ENCODE results near the gene ABHD17B.

Gene ABHD17B

GRCh38 chr9:71878327-71879274 lies 32.4 kb downstream of the ABHD17B start:
- no peak for DNase-seq

GRCh38 chr9:71876829-71877228 lies 34.2 kb downstream of the ABHD17B start:
- DNase-seq = no peak

GRCh38 chr9:71876106-71876505 lies 34.9 kb downstream of the ABHD17B start:
- no peak for DNase-seq

GRCh38 chr9:71875345-71875744 lies 35.6 kb downstream of the ABHD17B start:
- no peak for DNase-seq

GRCh38 chr9:71863631-71864030 lies 47.4 kb downstream of the ABHD17B start:
- no peak for DNase-seq

- no peak for DNase-seq
These were observed 49.4 kb downstream of the ABHD17B start for GRCh38 chr9:71861618-71862017.

- no peak for DNase-seq
These were observed 51.1 kb downstream of the ABHD17B start for GRCh38 chr9:71859939-71860338.

- no peak for DNase-seq
These were observed 52.2 kb downstream of the ABHD17B start for GRCh38 chr9:71858812-71859211.

- no peak for DNase-seq
These were observed 52.7 kb downstream of the ABHD17B start for GRCh38 chr9:71858102-71858798.

GRCh38 chr9:71857159-71857558 lies 53.8 kb downstream of the ABHD17B start:
- DNase-seq = no peak

GRCh38 chr9:71854811-71855210 lies 56.2 kb downstream of the ABHD17B start:
- no peak for DNase-seq

- no peak for DNase-seq
These were observed 57.9 kb downstream of the ABHD17B start for GRCh38 chr9:71853084-71853483.

GRCh38 chr9:71850996-71851395 lies 60.0 kb downstream of the ABHD17B start:
- DNase-seq = no peak

- no peak for DNase-seq
These were observed 63.1 kb downstream of the ABHD17B start for GRCh38 chr9:71847892-71848291.

GRCh38 chr9:71844808-71845207 lies 66.2 kb downstream of the ABHD17B start:
- DNase-seq = no peak

- DNase-seq = no peak
These were observed 71.3 kb downstream of the ABHD17B start for GRCh38 chr9:71839668-71840067.

- no peak for DNase-seq
These were observed 75.4 kb downstream of the ABHD17B start for GRCh38 chr9:71835596-71835995.

- no peak for DNase-seq
These were observed 80.1 kb downstream of the ABHD17B start for GRCh38 chr9:71830929-71831328.

- DNase-seq = peak in 53 of 56 donors; percentile 6 to 97 (median 73)
These were observed 80.8 kb downstream of the ABHD17B start for GRCh38 chr9:71830153-71830552.

- no peak for DNase-seq
These were observed 84.7 kb downstream of the ABHD17B start for GRCh38 chr9:71826279-71826678.

- DNase-seq = no peak
These were observed 86.7 kb downstream of the ABHD17B start for GRCh38 chr9:71824257-71824656.

- no peak for DNase-seq
These were observed 88.1 kb downstream of the ABHD17B start for GRCh38 chr9:71822935-71823334.

GRCh38 chr9:71822456-71822855 lies 88.5 kb downstream of the ABHD17B start:
- DNase-seq = no peak
